ENCODE measurements around the gene ATP1A4.
"Not testable (repeated sequence)": the region's sequence is repeated elsewhere in the genome, so short reads cannot be mapped to it uniquely, and the experiment has no call there.

ATP1A4 gene

DNA sequence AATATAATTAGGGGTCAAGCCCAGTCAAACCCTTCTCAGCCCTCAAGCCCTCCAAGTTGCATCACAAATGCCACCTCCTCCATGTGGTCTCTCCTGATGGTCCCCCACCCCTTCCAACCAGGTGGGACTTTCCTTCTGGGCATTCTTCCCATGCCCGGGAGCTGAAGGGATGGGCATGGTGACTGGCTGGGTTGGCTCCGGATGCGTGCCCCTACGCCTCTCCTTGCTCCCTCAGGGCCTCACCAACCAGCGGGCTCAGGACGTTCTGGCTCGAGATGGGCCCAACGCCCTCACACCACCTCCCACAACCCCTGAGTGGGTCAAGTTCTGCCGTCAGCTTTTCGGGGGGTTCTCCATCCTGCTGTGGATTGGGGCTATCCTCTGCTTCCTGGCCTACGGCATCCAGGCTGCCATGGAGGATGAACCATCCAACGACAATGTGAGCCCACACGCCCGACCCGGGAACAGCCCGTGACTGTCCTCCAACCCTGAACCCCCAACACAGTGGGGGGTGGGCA is 28.4 kb upstream of the ATP1A4 start:
- DNase-seq (ENCODE audit: low read depth in 4 of 4, low spot score in 1 of 4), result no peak

DNA sequence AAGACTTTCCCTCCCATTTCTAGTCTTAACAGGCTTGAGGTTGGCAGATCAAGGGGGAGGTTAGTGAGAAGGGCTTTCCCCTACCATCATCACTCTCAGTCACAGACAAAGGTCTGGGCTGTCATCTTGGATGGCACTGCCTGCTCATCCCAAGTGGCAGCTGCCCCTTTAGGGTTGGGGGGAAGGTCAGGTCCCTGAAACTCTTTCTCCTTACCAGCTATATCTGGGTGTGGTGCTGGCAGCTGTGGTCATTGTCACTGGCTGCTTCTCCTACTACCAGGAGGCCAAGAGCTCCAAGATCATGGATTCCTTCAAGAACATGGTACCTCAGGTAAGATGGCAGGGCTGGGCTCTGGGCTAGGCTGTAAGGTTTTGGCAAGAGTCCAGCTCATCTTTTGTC is 27.7 kb upstream of the ATP1A4 start:
- no peak for DNase-seq (ENCODE audit: low read depth in 4 of 4, low spot score in 1 of 4)

DNA sequence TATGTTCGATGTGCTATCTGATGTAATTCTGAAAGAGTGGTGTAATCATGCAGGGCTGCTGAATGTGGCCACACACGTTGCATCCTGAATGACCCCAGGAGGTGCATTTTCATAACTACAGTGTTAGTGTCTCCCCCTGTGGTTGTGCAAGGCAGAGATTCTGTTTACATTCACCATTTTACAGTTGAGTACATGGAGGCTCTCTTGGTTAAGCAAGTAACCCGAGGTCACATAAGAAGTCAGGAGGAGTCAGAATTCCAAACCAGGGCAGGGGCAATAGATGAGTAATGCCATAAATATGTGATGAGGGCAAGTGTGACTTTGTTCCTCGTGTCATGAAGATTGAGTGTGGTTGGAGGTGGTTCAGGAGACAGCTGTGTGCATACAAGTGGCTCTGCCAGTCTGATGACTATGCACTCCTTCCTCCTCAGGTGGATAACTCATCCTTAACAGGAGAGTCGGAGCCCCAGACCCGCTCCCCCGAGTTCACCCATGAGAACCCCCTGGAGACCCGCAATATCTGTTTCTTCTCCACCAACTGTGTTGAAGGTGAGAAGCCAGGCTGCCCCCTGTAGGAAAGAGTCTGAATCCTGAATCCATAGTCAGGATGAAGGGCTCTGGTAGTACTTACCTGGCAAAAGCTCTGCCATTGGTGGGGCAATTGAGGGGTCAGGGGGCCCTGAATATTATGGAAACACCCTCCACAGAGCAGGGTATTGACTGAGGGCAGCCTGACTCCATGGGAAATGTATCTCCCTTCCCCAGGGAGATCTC is 26.5 kb upstream of the ATP1A4 start:
- DNase-seq (ENCODE audit: low read depth in 4 of 4, low spot score in 1 of 4), result no peak

DNA sequence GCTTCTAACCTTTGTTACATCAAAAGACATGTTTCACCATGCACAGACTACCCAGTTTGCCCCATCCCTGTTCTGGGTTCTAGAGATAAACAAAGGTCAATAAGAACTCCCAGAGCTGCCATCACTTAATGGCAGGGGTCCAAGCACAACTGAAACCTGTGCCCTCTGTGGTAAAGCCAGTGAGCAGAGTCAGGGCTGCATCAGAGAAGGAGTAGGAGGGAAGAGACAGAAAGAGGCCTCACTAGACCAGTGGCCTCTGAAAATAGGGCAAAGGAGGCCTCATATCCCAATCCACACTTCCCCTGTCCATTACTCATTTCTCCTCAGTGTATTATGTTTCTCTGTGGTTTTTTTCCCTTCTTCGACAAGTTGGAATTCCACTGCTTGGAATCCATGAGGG is 25.7 kb upstream of the ATP1A4 start:
- no peak for DNase-seq (ENCODE audit: low read depth in 4 of 4, low spot score in 1 of 4)

DNA sequence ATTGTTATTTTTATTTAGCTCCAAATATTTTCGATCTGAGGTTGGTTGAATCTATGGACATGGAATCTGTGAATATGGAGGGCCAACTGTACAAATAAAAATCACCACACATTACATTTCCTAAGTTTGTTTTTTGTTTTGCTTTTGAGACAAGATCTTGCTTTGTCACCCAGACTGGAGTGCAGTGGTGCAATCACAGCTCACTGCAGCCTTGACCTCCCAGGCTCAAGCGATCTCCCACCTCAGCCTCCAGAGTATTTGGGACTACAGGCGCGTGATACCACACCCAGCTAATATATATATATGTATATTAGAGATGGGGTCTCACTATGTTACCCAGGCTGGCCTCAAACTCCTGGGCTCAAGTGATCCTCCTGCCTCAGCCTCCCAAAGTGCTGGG is 25.1 kb upstream of the ATP1A4 start:
- DNase-seq (ENCODE audit: low read depth in 4 of 4, low spot score in 1 of 4), result not testable (repeated sequence)

DNA sequence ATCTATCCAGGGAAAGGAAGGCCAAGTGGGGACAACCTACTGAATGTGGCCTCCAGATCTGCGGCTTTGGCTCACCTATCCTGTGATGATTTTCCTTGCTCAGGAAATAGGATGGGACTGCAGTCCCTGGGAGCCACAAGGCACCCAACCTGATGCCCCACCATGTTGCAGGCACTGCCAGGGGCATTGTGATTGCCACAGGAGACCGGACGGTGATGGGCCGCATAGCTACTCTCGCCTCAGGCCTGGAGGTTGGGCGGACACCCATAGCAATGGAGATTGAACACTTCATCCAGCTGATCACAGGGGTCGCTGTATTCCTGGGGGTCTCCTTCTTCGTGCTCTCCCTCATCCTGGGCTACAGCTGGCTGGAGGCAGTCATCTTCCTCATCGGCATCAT is 24.0 kb upstream of the ATP1A4 start:
- no peak for DNase-seq (ENCODE audit: low read depth in 4 of 4, low spot score in 1 of 4)

DNA sequence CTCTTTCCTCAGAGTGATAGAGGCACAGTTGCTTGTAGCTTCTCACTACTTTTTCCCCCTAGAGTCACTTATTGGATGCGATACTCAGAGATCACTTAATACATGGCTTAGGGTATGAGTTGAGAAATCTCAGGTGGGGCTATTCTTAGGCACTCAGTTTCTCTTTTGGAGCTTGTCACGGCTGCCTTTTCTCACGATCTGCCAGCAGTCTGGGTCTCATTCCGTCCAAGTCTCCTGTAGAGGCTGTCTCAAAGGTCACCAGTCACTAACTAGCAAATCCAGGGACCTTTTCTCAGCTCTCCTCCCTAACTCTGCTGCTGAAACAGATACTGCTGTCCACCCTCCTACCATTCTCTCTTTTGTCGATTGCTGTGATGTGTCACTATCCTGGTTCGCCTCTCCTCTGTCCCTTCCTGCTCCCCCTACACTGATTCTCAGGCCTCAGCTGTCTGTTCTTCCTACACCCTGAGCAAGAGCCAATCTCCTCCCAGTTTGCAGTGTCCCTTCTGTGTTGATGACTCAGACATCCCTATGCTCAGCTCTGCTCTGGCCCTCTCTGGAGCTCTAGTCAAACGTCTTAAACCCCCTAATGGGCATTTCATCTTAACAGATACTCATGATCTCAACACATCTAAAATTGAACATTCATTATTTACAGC is 23.4 kb upstream of the ATP1A4 start:
- no peak for DNase-seq (ENCODE audit: low read depth in 4 of 4, low spot score in 1 of 4)

DNA sequence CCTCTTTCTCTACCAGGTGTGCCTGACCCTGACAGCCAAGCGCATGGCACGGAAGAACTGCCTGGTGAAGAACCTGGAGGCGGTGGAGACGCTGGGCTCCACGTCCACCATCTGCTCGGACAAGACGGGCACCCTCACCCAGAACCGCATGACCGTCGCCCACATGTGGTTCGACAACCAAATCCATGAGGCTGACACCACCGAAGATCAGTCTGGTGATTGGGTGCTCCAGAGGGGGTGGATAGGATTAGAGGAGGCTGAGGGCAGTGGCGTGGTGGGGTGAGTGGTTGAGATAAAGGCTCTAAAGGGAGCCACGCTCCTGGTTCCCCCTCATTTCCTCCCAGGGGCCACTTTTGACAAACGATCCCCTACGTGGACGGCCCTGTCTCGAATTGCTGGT is 22.8 kb upstream of the ATP1A4 start:
- no peak for DNase-seq (ENCODE audit: low read depth in 4 of 4, low spot score in 1 of 4)

DNA sequence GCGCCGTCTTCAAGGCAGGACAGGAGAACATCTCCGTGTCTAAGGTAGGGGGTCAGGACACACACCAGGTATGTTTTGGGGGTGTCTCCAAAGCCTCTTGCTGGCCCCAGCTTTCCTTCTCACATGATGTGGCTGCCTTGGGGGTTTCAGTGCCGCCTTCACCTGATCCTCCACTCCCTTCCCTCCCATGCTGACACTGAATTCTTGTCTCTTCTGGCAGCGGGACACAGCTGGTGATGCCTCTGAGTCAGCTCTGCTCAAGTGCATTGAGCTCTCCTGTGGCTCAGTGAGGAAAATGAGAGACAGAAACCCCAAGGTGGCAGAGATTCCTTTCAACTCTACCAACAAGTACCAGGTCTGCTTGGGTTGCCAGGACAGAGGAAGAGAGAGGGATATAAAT is 22.4 kb upstream of the ATP1A4 start:
- no peak for DNase-seq (ENCODE audit: low read depth in 4 of 4, low spot score in 1 of 4)

DNA sequence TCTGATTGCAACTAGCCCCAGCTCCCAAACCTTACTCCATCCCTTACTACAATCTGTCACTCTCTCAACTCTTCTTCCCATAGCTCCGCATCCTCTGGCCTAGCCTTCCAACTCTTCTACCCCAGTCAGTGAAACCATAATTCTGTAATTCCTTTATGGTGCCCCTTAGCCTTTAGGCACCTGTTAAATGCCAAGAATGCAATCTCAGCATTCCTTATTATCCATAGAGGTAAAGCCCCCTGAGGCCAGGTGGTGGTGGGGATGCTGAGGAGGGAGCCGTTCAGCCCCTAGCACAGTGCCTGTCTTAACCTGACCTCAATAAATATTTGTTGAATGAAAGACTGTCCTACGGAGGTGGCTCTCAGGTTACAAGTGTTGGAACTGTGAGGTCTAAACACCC is 21.8 kb upstream of the ATP1A4 start:
- DNase-seq (ENCODE audit: low read depth in 4 of 4, low spot score in 1 of 4), result no peak

DNA sequence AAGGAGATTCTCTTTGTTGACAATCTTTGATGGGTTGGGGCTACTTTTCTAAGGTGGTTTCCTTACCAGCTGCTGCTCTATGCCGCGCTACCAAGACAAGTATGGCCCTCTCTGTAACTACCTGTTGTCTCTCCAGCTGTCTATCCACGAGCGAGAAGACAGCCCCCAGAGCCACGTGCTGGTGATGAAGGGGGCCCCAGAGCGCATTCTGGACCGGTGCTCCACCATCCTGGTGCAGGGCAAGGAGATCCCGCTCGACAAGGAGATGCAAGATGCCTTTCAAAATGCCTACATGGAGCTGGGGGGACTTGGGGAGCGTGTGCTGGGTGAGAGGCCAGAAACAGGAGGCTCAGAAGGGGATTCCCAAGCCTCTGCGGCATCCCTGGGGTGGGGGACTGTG is 21.4 kb upstream of the ATP1A4 start:
- DNase-seq (ENCODE audit: low read depth in 4 of 4, low spot score in 1 of 4), result no peak

DNA sequence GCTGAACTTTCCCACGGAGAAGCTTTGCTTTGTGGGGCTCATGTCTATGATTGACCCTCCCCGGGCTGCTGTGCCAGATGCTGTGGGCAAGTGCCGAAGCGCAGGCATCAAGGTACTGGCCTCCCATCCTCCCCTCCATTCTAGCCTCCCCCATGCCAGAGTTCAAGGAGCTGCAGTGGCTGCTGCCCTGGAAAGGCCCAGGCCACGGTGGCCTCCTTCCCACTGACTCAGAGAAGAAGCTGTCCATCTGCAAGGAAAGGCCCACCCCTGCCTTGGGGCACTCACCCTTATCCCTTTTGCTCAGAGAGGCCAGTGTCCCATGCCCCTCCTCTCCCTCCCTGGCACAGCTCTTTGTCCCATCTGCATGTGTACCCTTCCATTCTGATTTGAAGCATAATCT is 20.9 kb upstream of the ATP1A4 start:
- DNase-seq (ENCODE audit: low read depth in 4 of 4, low spot score in 1 of 4), result no peak

DNA sequence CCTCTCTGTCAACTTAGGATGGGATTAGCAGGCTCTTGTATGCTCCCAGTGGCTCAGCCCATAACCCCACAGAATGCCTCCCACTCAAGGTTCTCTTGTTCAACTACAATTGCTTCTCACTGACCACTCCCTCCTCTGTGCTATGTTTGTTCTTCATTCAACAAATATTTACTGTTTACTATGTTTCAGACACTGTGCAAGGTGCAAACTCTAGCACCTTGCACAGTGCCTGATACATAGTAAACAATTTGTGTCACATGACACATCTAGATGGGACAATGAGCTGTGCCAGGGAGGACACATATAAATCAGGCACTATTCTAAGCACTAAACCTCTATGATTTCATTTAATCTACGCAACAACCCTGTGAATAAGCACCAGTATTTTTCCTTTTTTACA is 20.5 kb upstream of the ATP1A4 start:
- DNase-seq (ENCODE audit: low read depth in 4 of 4, low spot score in 1 of 4), result no peak

DNA sequence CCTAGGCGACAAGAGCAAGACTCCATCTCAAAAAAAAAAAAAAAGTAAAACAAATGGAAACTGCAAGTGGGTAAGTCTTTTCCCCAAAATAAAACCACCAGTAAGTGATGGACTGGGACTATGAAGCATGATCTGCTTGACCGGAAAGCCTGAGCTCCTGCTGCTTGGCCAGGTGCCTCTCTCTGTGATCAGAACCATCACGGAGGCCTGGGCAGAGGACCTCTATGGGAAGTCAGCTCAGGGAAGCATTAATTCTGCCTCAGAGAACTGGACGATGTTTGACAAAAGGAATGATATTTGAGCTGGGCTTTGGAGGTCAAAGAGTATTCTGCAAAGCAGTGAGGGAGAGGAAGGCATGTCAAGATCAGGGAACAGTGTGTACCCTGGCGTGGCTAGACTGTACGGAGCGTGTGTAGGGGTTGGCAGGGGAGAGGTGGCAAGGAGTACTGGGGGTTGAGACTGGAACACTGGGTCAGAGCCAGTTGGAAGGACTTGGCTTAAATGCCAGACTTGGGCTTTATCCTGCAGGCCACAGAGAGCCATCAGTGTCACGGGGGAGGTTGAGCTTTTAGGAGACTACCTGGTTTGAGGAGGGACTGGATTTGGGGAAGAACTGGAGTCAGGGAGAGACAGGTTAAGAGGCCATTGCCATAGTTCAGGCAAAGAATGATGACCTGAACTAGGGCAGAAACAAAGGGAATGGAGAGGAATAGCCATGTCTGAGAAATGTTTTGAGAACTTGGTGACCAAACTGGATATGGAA is 19.4 kb upstream of the ATP1A4 start:
- no peak for DNase-seq (ENCODE audit: low read depth in 4 of 4, low spot score in 1 of 4)

DNA sequence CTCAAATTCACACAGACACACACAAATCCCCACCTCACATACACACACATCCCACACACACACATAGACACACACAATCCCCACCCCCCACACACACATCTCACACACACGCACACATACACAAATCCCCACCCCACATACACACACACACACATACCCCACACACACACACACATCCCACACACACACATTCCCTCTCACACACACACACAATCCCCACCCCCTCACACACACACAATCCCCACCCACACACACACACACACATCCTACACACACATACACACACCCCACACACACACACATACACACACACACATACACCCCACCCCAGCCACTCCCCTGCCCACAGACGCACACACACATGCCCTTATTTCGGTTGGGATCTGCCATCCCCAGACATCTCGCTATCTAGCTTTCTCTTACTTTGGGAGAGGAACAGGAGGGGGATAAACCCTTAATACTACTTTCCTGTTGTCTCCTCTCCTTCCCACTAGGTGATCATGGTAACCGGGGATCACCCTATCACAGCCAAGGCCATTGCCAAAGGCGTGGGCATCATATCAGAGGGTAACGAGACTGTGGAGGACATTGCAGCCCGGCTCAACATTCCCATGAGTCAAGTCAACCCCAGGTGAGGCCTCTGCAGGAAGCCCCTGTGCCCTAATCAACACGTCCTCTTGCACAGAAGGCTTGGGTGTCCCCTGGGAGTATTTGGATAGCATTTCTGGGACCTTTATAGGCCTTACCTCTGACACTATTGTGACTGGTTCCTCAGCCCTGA is 17.2 kb upstream of the ATP1A4 start:
- DNase-seq (ENCODE audit: low read depth in 4 of 4, low spot score in 1 of 4), result no peak

DNA sequence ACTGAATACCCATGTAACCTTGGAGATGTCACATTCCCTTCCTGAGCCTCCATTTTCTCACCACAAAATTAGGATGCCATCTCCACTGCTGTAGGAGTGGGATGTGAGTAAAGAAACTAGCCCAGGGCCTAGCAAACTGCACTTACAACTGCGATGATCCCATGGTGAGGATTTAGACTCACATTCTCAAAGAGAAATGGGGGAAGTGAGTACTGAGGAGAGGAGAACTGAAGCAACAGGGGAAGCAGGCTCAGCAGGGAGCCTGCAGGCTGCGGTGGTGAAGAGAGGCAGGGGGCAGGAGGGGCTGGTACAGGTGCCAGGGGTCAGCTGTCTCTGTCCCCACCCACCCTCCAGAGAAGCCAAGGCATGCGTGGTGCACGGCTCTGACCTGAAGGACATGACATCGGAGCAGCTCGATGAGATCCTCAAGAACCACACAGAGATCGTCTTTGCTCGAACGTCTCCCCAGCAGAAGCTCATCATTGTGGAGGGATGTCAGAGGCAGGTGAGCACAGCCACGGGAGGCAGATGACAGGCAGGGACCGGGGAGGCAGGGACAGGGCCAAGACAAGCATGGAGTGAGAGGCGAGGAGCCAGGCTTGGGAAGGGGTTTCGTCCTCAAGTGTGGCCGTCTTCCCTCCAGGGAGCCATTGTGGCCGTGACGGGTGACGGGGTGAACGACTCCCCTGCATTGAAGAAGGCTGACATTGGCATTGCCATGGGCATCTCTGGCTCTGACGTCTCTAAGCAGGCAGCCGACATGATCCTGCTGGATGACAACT is 16.4 kb upstream of the ATP1A4 start:
- no peak for DNase-seq (ENCODE audit: low read depth in 4 of 4, low spot score in 1 of 4)

DNA sequence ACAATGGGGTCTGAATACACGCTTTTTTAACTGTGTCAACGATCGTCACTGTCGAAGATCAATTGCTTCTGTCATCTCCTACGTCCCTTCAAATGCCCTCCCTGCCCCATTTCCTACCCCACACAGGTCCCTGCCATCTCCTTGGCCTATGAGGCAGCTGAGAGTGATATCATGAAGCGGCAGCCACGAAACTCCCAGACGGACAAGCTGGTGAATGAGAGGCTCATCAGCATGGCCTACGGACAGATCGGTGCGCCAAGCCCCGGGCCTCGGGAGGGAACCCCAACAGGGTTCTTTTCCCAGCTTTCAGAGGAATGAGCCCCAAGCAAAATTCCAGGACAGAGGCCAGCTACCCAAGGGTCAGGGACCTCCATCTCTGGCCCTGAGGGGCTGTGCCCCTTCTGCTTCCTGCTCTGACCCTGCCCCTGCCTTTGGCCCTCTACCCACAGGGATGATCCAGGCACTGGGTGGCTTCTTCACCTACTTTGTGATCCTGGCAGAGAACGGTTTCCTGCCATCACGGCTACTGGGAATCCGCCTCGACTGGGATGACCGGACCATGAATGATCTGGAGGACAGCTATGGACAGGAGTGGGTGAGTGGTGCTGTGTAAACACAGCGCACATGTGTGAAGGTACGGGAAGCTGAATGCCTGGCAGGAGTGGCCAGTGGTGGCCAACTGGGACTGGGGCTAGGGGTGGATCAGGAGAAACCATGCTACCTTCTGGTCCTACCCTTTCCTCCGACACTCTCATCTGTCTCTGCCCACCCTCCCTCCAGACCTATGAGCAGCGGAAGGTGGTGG is 15.1 kb upstream of the ATP1A4 start:
- DNase-seq (ENCODE audit: low read depth in 4 of 4, low spot score in 1 of 4), result no peak

DNA sequence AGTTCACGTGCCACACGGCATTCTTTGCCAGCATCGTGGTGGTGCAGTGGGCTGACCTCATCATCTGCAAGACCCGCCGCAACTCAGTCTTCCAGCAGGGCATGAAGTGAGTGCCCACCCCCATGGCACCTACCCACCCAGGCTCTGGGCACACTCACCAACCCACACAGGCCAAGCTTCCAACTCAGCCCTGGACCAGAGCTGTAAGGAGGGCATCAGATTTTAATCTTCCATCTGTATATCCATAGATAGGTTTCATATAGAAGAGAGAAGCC is 14.5 kb upstream of the ATP1A4 start:
- no peak for DNase-seq (ENCODE audit: low read depth in 4 of 4, low spot score in 1 of 4)

DNA sequence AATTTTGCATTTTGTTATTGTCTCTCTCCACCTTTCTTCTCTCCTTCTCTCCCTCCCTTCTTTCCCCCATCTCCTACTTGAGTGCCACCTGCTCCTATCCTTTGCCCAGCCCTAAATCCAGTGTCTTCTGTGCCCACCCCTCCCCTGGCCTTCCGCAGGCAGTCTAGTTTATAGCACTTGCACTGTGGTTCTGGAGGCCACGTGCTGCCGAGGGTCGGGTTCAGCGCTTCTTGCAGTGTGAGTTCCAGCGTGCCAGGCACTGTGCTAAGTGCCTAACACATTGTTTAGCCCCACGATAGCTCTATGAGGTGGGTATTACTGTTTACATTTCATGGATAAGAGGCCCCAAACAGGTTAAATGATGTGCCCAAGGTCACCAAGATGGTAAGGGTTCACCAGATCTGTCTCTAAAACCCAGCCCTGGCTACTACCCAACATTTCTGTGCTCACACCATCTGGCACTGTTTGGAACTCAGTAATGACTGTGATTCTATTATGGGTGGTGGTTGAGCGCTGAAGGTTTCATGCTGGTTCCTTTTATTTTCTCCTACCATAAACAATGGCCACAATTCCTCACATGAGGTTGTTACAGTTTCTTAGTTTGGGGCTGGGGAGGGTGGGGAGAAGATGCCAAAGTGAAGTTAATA is 14.1 kb upstream of the ATP1A4 start:
- DNase-seq (ENCODE audit: low read depth in 4 of 4, low spot score in 1 of 4), result no peak

All from stimulated activated CD4-positive, alpha-beta T cell treated with anti-CD3 and anti-CD28 coated beads, Interleukin-1b, Interleukin-23, amount 100 ng/mL, for 24 hours (primary cell).